ENCODE measurements around the gene MTMR2.

The MTMR2 gene

GRCh38 chr11:95923728-95924413, at the start of gene MTMR2:
Gene MTMR2 (minus strand): TSS chr11:95924107. CDS start chr11:95923954, 153 bp downstream.
- peaks cover 3% of the 10 kb centered on the region for H3K4me1 ChIP-seq (ENCODE audit: control insufficient read depth, insufficient read depth, low read length)
- no peaks in the 10 kb centered on the region for H3K36me3 ChIP-seq (ENCODE audit: control insufficient read depth, insufficient read depth, low read length)
- H3K9ac ChIP-seq (ENCODE audit: low read length): peak within 1 kb of the TSS; percentile 98

GRCh38 chr11:95972060-95972459, 48.2 kb upstream of the MTMR2 start:
- no peaks in the 10 kb centered on the region for H3K4me1 ChIP-seq (ENCODE audit: control insufficient read depth, insufficient read depth, low read length)
- no peaks in the 10 kb centered on the region for H3K27me3 ChIP-seq (ENCODE audit: control insufficient read depth, insufficient read depth, low read length)
- no peaks in the 10 kb centered on the region for H3K36me3 ChIP-seq (ENCODE audit: control insufficient read depth, insufficient read depth, low read length)
- no peak overlapping the region for H3K27ac ChIP-seq (ENCODE audit: low read depth, low read length)
- H3K4me3 ChIP-seq (ENCODE audit: low read length): no peak overlapping the region
- no peak overlapping the region for H3K9ac ChIP-seq (ENCODE audit: low read length)

More at GRCh38 chr11:95923728-95924413, at the start of gene MTMR2:
- Histone ChIP-seq H3K4me3 (ENCODE audit: low read length) (peak within 1 kb of the TSS; percentile 95), H3K27me3 (ENCODE audit: control insufficient read depth, insufficient read depth, low read length) (no peaks in the 10 kb centered on the region), H3K27ac (ENCODE audit: low read depth, low read length) (peak within 1 kb of the TSS; percentile 95)

- Histone ChIP-seq H3K27ac (ENCODE audit: low read depth, low read length) (no peak overlapping the region), H3K4me3 (ENCODE audit: low read length) (no peak overlapping the region), H3K27me3 (ENCODE audit: control insufficient read depth, insufficient read depth, low read length) (no peaks in the 10 kb centered on the region)
Observed at GRCh38 chr11:95968585-95968984, 44.7 kb upstream of the MTMR2 start.

GRCh38 chr11:95964281-95964680, 40.4 kb upstream of the MTMR2 start:
- no peaks in the 10 kb centered on the region for H3K4me1 ChIP-seq (ENCODE audit: control insufficient read depth, insufficient read depth, low read length)
- H3K36me3 ChIP-seq (ENCODE audit: control insufficient read depth, insufficient read depth, low read length): no peaks in the 10 kb centered on the region
- no peak overlapping the region for H3K4me3 ChIP-seq (ENCODE audit: low read length)
- H3K27ac ChIP-seq (ENCODE audit: low read depth, low read length): no peak overlapping the region
- H3K27me3 ChIP-seq (ENCODE audit: control insufficient read depth, insufficient read depth, low read length): no peaks in the 10 kb centered on the region
- no peak overlapping the region for H3K9ac ChIP-seq (ENCODE audit: low read length)

More at GRCh38 chr11:95968585-95968984, 44.7 kb upstream of the MTMR2 start:
- H3K4me1 ChIP-seq (ENCODE audit: control insufficient read depth, insufficient read depth, low read length): no peaks in the 10 kb centered on the region
- H3K9ac ChIP-seq (ENCODE audit: low read length): no peak overlapping the region
- H3K36me3 ChIP-seq (ENCODE audit: control insufficient read depth, insufficient read depth, low read length): no peaks in the 10 kb centered on the region

GRCh38 chr11:95961758-95962157, 37.9 kb upstream of the MTMR2 start:
- Histone ChIP-seq H3K27ac (ENCODE audit: low read depth, low read length) (no peak overlapping the region), H3K4me1 (ENCODE audit: control insufficient read depth, insufficient read depth, low read length) (no peaks in the 10 kb centered on the region), H3K36me3 (ENCODE audit: control insufficient read depth, insufficient read depth, low read length) (no peaks in the 10 kb centered on the region)

GRCh38 chr11:95950905-95951304, 27.0 kb upstream of the MTMR2 start:
- Histone ChIP-seq H3K4me1 (ENCODE audit: control insufficient read depth, insufficient read depth, low read length) (no peaks in the 10 kb centered on the region), H3K27ac (ENCODE audit: low read depth, low read length) (no peak overlapping the region), H3K9ac (ENCODE audit: low read length) (no peak overlapping the region), H3K4me3 (ENCODE audit: low read length) (no peak overlapping the region), H3K27me3 (ENCODE audit: control insufficient read depth, insufficient read depth, low read length) (no peaks in the 10 kb centered on the region), H3K36me3 (ENCODE audit: control insufficient read depth, insufficient read depth, low read length) (no peaks in the 10 kb centered on the region)

More at GRCh38 chr11:95961758-95962157, 37.9 kb upstream of the MTMR2 start:
- Histone ChIP-seq H3K4me3 (ENCODE audit: low read length) (no peak overlapping the region), H3K27me3 (ENCODE audit: control insufficient read depth, insufficient read depth, low read length) (no peaks in the 10 kb centered on the region), H3K9ac (ENCODE audit: low read length) (no peak overlapping the region)

GRCh38 chr11:95948637-95949036, 24.7 kb upstream of the MTMR2 start:
- Histone ChIP-seq H3K27ac (ENCODE audit: low read depth, low read length) (no peak overlapping the region), H3K4me1 (ENCODE audit: control insufficient read depth, insufficient read depth, low read length) (no peaks in the 10 kb centered on the region), H3K9ac (ENCODE audit: low read length) (no peak overlapping the region), H3K36me3 (ENCODE audit: control insufficient read depth, insufficient read depth, low read length) (no peaks in the 10 kb centered on the region), H3K27me3 (ENCODE audit: control insufficient read depth, insufficient read depth, low read length) (no peaks in the 10 kb centered on the region), H3K4me3 (ENCODE audit: low read length) (no peak overlapping the region)

- no peaks in the 10 kb centered on the region for H3K36me3 ChIP-seq (ENCODE audit: control insufficient read depth, insufficient read depth, low read length)
- no peak overlapping the region for H3K9ac ChIP-seq (ENCODE audit: low read length)
- H3K4me1 ChIP-seq (ENCODE audit: control insufficient read depth, insufficient read depth, low read length): no peaks in the 10 kb centered on the region
- no peak overlapping the region for H3K4me3 ChIP-seq (ENCODE audit: low read length)
- H3K27me3 ChIP-seq (ENCODE audit: control insufficient read depth, insufficient read depth, low read length): no peaks in the 10 kb centered on the region
- H3K27ac ChIP-seq (ENCODE audit: low read depth, low read length): no peak overlapping the region
Observed at GRCh38 chr11:95944623-95945022, 20.7 kb upstream of the MTMR2 start.

GRCh38 chr11:95943546-95943945, 19.6 kb upstream of the MTMR2 start:
- Histone ChIP-seq H3K27me3 (ENCODE audit: control insufficient read depth, insufficient read depth, low read length) (no peaks in the 10 kb centered on the region), H3K4me1 (ENCODE audit: control insufficient read depth, insufficient read depth, low read length) (no peaks in the 10 kb centered on the region), H3K27ac (ENCODE audit: low read depth, low read length) (no peak overlapping the region), H3K36me3 (ENCODE audit: control insufficient read depth, insufficient read depth, low read length) (no peaks in the 10 kb centered on the region), H3K4me3 (ENCODE audit: low read length) (no peak overlapping the region), H3K9ac (ENCODE audit: low read length) (no peak overlapping the region)

GRCh38 chr11:95939091-95939490, 15.2 kb upstream of the MTMR2 start:
- no peak overlapping the region for H3K27ac ChIP-seq (ENCODE audit: low read depth, low read length)
- H3K4me1 ChIP-seq (ENCODE audit: control insufficient read depth, insufficient read depth, low read length): no peaks in the 10 kb centered on the region
- no peaks in the 10 kb centered on the region for H3K36me3 ChIP-seq (ENCODE audit: control insufficient read depth, insufficient read depth, low read length)
- no peak overlapping the region for H3K9ac ChIP-seq (ENCODE audit: low read length)
- H3K4me3 ChIP-seq (ENCODE audit: low read length): no peak overlapping the region
- no peaks in the 10 kb centered on the region for H3K27me3 ChIP-seq (ENCODE audit: control insufficient read depth, insufficient read depth, low read length)

- Histone ChIP-seq H3K4me3 (ENCODE audit: low read length) (no peak overlapping the region), H3K4me1 (ENCODE audit: control insufficient read depth, insufficient read depth, low read length) (no peaks in the 10 kb centered on the region), H3K36me3 (ENCODE audit: control insufficient read depth, insufficient read depth, low read length) (no peaks in the 10 kb centered on the region), H3K9ac (ENCODE audit: low read length) (no peak overlapping the region), H3K27me3 (ENCODE audit: control insufficient read depth, insufficient read depth, low read length) (no peaks in the 10 kb centered on the region), H3K27ac (ENCODE audit: low read depth, low read length) (no peak overlapping the region)
Observed at GRCh38 chr11:95937358-95937757, 13.5 kb upstream of the MTMR2 start.

GRCh38 chr11:95933594-95933993, 9.7 kb upstream of the MTMR2 start:
- H3K36me3 ChIP-seq (ENCODE audit: control insufficient read depth, insufficient read depth, low read length): no peaks in the 10 kb centered on the region
- H3K4me1 ChIP-seq (ENCODE audit: control insufficient read depth, insufficient read depth, low read length): no peaks in the 10 kb centered on the region
- no peaks in the 10 kb centered on the region for H3K27me3 ChIP-seq (ENCODE audit: control insufficient read depth, insufficient read depth, low read length)
- no peak overlapping the region for H3K27ac ChIP-seq (ENCODE audit: low read depth, low read length)
- H3K9ac ChIP-seq (ENCODE audit: low read length): no peak overlapping the region
- H3K4me3 ChIP-seq (ENCODE audit: low read length): no peak overlapping the region

GRCh38 chr11:95931916-95932315, 8.0 kb upstream of the MTMR2 start:
- no peaks in the 10 kb centered on the region for H3K4me1 ChIP-seq (ENCODE audit: control insufficient read depth, insufficient read depth, low read length)
- no peaks in the 10 kb centered on the region for H3K27me3 ChIP-seq (ENCODE audit: control insufficient read depth, insufficient read depth, low read length)
- no peak overlapping the region for H3K4me3 ChIP-seq (ENCODE audit: low read length)
- H3K27ac ChIP-seq (ENCODE audit: low read depth, low read length): no peak overlapping the region
- no peaks in the 10 kb centered on the region for H3K36me3 ChIP-seq (ENCODE audit: control insufficient read depth, insufficient read depth, low read length)
- no peak overlapping the region for H3K9ac ChIP-seq (ENCODE audit: low read length)

Data from rectal smooth muscle tissue (tissue), 1 donor.